Frontal cortex (tissue), 4 donors: ENCODE results near the gene SPATA32. TPM values are rescaled to one million over a fixed set of nuclear protein-coding genes. Genes with fewer than 3 reads are reported as not detected.

ENCODE experiments used
- DNase-seq, 2 donors: peaks; one replicate each; pipeline ENCODE4 v3.0.0; 2012; ENCODE audit warnings: low spot score in 2 of 2
- FAIRE-seq: peaks from 2 replicates; lab custom pipeline; 2012; peaks lifted over from hg19 to GRCh38; lab: Jason Lieb, UNC
- total RNA-seq: library from RNA; depleted of rRNA; stranded (reverse); fragments of >200 nt; gene quantifications from one replicate; pipeline ENCODE4 v1.2.3, GENCODE V29; 2014
- donor health status: control.
- donor health status: control.
- donor health status: control.

The SPATA32 gene
- total RNA-seq, 1 donor from 2014 or later, result not detected

GRCh38 chr17:45277216-45277849, 15.4 kb upstream of the SPATA32 start:
- FAIRE-seq, result no peak
- DNase-seq, result peak; percentile 62 to 83

- DNase-seq, result no peak
- FAIRE-seq, result no peak
Observed at GRCh38 chr17:45276031-45276430, 14.1 kb upstream of the SPATA32 start.

- FAIRE-seq (no peak), DNase-seq (no peak)
Observed at GRCh38 chr17:45274033-45274432, 12.1 kb upstream of the SPATA32 start.

GRCh38 chr17:45273551-45273957, 11.7 kb upstream of the SPATA32 start:
- no peak for FAIRE-seq
- DNase-seq, result no peak

GRCh38 chr17:45271603-45272002, 9.7 kb upstream of the SPATA32 start:
- no peak for FAIRE-seq
- DNase-seq, result no peak

GRCh38 chr17:45270828-45271418, 9.0 kb upstream of the SPATA32 start:
- FAIRE-seq (no peak), DNase-seq (no peak)

GRCh38 chr17:45269912-45270311, 8.0 kb upstream of the SPATA32 start:
- no peak for DNase-seq
- no peak for FAIRE-seq

- DNase-seq (no peak), FAIRE-seq (no peak)
Observed at GRCh38 chr17:45267436-45268055, 5.7 kb upstream of the SPATA32 start.

- no peak for FAIRE-seq
Observed at GRCh38 chr17:45266372-45266926, 4.6 kb upstream of the SPATA32 start.

GRCh38 chr17:45265821-45266220, 3.9 kb upstream of the SPATA32 start:
- no peak for FAIRE-seq
- no peak for DNase-seq

More at GRCh38 chr17:45266372-45266926, 4.6 kb upstream of the SPATA32 start:
- DNase-seq, result no peak

GRCh38 chr17:45264988-45265387, 3.1 kb upstream of the SPATA32 start:
- FAIRE-seq (no peak), DNase-seq (no peak)

- FAIRE-seq (no peak), DNase-seq (no peak)
Observed at GRCh38 chr17:45264430-45264829, 2.5 kb upstream of the SPATA32 start.

- FAIRE-seq (no peak), DNase-seq (no peak)
Observed at GRCh38 chr17:45263477-45263860, 1.6 kb upstream of the SPATA32 start.

- DNase-seq (no peak), FAIRE-seq (no peak)
Observed at GRCh38 chr17:45262516-45263476, 902 bp upstream of the SPATA32 start.

GRCh38 chr17:45260204-45260783, 1.6 kb downstream of the SPATA32 start:
- FAIRE-seq (no peak), DNase-seq (no peak)

- no peak for FAIRE-seq
- no peak for DNase-seq
Observed at GRCh38 chr17:45258981-45259380, 2.9 kb downstream of the SPATA32 start.

GRCh38 chr17:45257115-45257514, 4.8 kb downstream of the SPATA32 start:
- FAIRE-seq (no peak), DNase-seq (no peak)

GRCh38 chr17:45256114-45256966, 5.6 kb downstream of the SPATA32 start:
- DNase-seq (no peak), FAIRE-seq (no peak)

GRCh38 chr17:45255358-45255757, 6.5 kb downstream of the SPATA32 start:
- no peak for DNase-seq
- FAIRE-seq, result no peak
